Spleen (tissue), 11 donors: ENCODE data around the gene DUSP2. TPM values are rescaled to one million over a fixed set of nuclear protein-coding genes. Genes with fewer than 3 reads are reported as not detected.

Source experiments
- DNase-seq: peaks from one replicate; pipeline ENCODE4 v3.0.0-alpha.2; 2020
- H3K27ac ChIP-seq, 8 donors: fragments of 200-600 bp; sonication (generic) in 7 of 8; 1 replicate in 4 of 8; 2 replicates in 4 of 8; pipeline versions ENCODE4 v1.5.0 to v1.8.0; 2016 to 2021; ENCODE audit warnings: inconsistent platforms in 4 of 8, mild to moderate bottlenecking in 4 of 8, moderate library complexity in 1 of 8
- H3K27me3 ChIP-seq, 7 donors: fragments of 200-600 bp; sonication (generic) in 6 of 7; replicated peaks in 1 of 7; 1 replicate in 4 of 7; 2 replicates in 3 of 7; pipeline versions ENCODE4 v1.5.0 to v1.8.0; 2016 to 2021; ENCODE audit warnings: inconsistent platforms in 3 of 7, mild to moderate bottlenecking in 1 of 7
- H3K36me3 ChIP-seq, 6 donors: fragments of 200-600 bp; sonication (generic) in 5 of 6; 1 replicate in 4 of 6; 2 replicates in 2 of 6; pipeline versions ENCODE4 v1.5.0 to v1.8.0; 2016 to 2021; ENCODE audit warnings: inconsistent platforms in 2 of 6
- H3K4me1 ChIP-seq, 6 donors: fragments of 200-600 bp; sonication (generic) in 5 of 6; 1 replicate in 3 of 6; 2 replicates in 3 of 6; pipeline versions ENCODE4 v1.5.0 to v1.8.0; 2016 to 2021; ENCODE audit warnings: inconsistent platforms in 3 of 6
- H3K4me3 ChIP-seq, 8 donors: fragments of 200-600 bp; sonication (generic) in 7 of 8; 1 replicate in 4 of 8; 2 replicates in 4 of 8; pipeline versions ENCODE4 v1.5.0 to v1.8.0; 2016 to 2021; ENCODE audit warnings: inconsistent platforms in 4 of 8, mild to moderate bottlenecking in 4 of 8, moderate library complexity in 2 of 8
- H3K9me3 ChIP-seq, 8 donors: fragments of 200-600 bp; sonication (generic) in 7 of 8; 1 replicate in 4 of 8; 2 replicates in 4 of 8; pipeline versions ENCODE4 v1.5.0 to v1.8.0; 2016 to 2021; ENCODE audit warnings: inconsistent platforms in 4 of 8
- POLR2A ChIP-seq, 3 donors: fragments of 450-650 bp; IDR thresholded peaks; one replicate each; pipeline ENCODE4 v1.5.1; 2017; ENCODE audit warnings: antibody characterized with exemption in 3 of 3, mild to moderate bottlenecking in 1 of 3
- POLR2AphosphoS5 ChIP-seq, 3 donors: sonication (generic); formaldehyde crosslinking; IDR thresholded peaks; one replicate each; pipeline ENCODE4 v1.5.1; 2017; ENCODE audit warnings: antibody characterized with exemption in 3 of 3
- WGBS, 5 donors: extraction: QIAGEN DNeasy Blood & Tissue Kit in 3 of 5; methylation state at CpG; one replicate each; pipeline versions ENCODE4 v1.1.5 to v1.1.7; 2013 to 2018; 5-methylcytosine and 5-hydroxymethylcytosine counted together
- intact Hi-C: fragments of 100-400 bp; cut with DNase I; formaldehyde crosslinking; loops from one replicate; pipeline ENCODE4 v1.15.0; 2023; ENCODE audit warnings: low total_unique reads
- polyA plus RNA-seq, 3 donors: library from polyadenylated mRNA; stranded (reverse); fragments of 200-250 nt; gene quantifications; one replicate each; pipeline ENCODE4 v1.2.1, GENCODE V29; 2013
- total RNA-seq, 7 donors: library from RNA; depleted of rRNA in 3 of 7; stranded (reverse); fragments of >200 nt in 3 of 7; fragmentation: NEBNext Ultra II Directional in 4 of 7; extraction: Animal tissue kit (Norgen Biotek cat#: 25700) in 4 of 7; gene quantifications; one replicate each; pipeline versions ENCODE4 v1.1.0 to v1.2.1, GENCODE V29; 2016 to 2021
- TF ChIP-seq, protein P1 (sequence below), 11 experiments: fragments of 200-600 bp in 7 of 11; fragments of 450-650 bp in 4 of 11; sonication (generic) in 4 of 11; IDR thresholded peaks in 8 of 11; conservative IDR thresholded peaks in 3 of 11; 1 replicate in 7 of 11; 2 replicates in 4 of 11; pipeline versions ENCODE4 v1.4.0 to v1.8.0; 2016 to 2021; ENCODE audit warnings: antibody characterized with exemption in 11 of 11, inconsistent platforms in 4 of 11, mild to moderate bottlenecking in 1 of 11
- donor health status: healthy with polysubstance abuse.
- donor health status: DM: no; HTN: no; CAD: no; lungs with moderate emphysema.
- donor health status: DM: no; HTN: no; CAD: no.
- donor health status: Bipolar disorder and iron deficiency.
- donor health status: healthy.
- donor health status: DM: no; HTN: no; CAD: no.
- donor health status: DM: yes; HTN: yes; CAD: no.

DUSP2 gene
- total and polyA plus RNA-seq, 10 donors, result 24.2 to 88.0 (median 46.3) TPM

DNA sequence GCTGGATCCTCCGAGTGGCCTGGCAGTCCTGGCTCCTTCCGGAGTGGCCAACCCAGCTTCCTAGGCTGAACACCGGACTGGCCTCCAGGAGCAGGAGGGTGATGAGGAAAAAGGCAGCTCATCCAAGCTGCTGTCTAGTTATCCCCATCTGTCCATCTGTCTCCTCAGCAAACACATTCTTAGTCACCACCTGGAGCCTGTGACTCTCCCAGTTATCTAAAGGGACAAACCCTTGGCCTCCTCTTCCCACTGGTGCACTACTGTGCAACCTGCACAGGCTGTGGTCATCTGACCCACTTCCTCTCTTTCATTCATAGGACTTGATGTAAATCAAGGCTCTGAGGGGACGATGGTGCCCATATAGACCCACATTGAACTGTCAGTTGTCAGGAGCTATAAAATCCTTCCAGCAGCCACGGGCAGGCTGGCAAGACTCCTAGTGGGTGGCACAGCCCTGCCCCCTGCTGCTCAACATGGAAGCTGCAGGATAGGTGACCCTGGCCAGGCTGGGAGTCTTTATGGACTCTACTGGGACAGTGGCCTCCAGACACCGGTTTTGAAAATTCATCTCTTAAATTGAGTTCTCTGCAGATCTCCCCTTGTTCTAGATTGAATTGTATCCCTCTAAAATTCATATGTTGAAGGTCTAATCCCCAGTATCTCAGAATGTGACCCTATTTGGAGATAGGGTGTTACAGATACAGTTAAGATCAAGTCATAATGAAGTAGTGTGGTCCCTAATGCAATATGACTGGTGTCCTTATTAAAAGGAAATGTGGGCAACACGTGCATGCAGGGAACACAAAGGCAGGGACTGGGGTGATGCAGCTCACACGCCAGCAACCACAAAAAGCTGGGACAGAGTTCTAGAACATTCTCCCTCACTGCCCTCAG lies 29.3 kb upstream of the DUSP2 start:
- DNase-seq, result peak; percentile 94
- no peak overlapping the region for H3K27ac ChIP-seq
- H3K27me3 ChIP-seq, result no peaks in the 10 kb centered on the region
- H3K9me3 ChIP-seq, result peaks cover 0 to 7% (median 0%) of the 10 kb centered on the region in 8 donors
- no peaks in the 10 kb centered on the region for H3K36me3 ChIP-seq
- H3K4me3 ChIP-seq, result no peak overlapping the region
- 45 to 52% (median 48%) methylated on average over 8 of the region's 8 CpGs for WGBS, 5 donors
- H3K4me1 ChIP-seq, result peaks cover 0 to 11% (median 5%) of the 10 kb centered on the region in 6 donors
- TF ChIP-seq, protein P1, sequence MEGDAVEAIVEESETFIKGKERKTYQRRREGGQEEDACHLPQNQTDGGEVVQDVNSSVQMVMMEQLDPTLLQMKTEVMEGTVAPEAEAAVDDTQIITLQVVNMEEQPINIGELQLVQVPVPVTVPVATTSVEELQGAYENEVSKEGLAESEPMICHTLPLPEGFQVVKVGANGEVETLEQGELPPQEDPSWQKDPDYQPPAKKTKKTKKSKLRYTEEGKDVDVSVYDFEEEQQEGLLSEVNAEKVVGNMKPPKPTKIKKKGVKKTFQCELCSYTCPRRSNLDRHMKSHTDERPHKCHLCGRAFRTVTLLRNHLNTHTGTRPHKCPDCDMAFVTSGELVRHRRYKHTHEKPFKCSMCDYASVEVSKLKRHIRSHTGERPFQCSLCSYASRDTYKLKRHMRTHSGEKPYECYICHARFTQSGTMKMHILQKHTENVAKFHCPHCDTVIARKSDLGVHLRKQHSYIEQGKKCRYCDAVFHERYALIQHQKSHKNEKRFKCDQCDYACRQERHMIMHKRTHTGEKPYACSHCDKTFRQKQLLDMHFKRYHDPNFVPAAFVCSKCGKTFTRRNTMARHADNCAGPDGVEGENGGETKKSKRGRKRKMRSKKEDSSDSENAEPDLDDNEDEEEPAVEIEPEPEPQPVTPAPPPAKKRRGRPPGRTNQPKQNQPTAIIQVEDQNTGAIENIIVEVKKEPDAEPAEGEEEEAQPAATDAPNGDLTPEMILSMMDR (IDR thresholded peaks at IDR 0.05 in 8 of 11, conservative IDR thresholded peaks at IDR 0.05 in 3 of 11), result peak; percentile 81 to 97 (median 95)
- TF ChIP-seq POLR2AphosphoS5 (IDR thresholded peaks at IDR 0.05) (peak in 2 of 3 donors; percentile 63 to 80), POLR2A (IDR thresholded peaks at IDR 0.05) (no peak)
- intact Hi-C loops, result no loop called here

DNA sequence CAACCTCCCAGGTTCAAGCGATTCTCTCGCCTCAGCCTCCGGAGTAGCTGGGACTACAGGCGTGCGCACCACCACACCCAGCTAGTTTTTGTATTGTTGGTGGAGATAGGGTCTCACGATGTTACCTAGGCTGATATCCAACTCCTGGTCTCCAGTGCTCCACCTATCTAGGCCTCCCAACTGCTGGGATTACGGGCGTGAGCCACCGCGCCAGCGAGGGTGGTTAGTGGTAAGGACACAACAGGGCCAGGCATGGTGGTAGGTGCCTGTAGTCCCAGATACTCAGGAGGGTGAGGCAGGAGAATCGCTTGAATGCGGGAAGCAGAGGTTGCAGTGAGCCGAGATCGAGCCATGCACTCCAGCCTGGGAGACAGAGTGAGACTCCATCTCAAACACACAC lies 26.6 kb upstream of the DUSP2 start:
- Histone ChIP-seq H3K27ac (no peak overlapping the region), H3K27me3 (no peaks in the 10 kb centered on the region), H3K4me1 (peaks cover 0 to 11% (median 5%) of the 10 kb centered on the region in 6 donors), H3K9me3 (peaks cover 0 to 7% (median 0%) of the 10 kb centered on the region in 8 donors), H3K4me3 (no peak overlapping the region), H3K36me3 (no peaks in the 10 kb centered on the region)
- DNase-seq, result no peak
- intact Hi-C loops, result no loop called here
- WGBS, 5 donors, result 91 to 96% (median 95%) methylated on average over 15 of the region's 15 CpGs
- TF ChIP-seq POLR2AphosphoS5 (IDR thresholded peaks at IDR 0.05) (no peak), POLR2A (IDR thresholded peaks at IDR 0.05) (no peak)
- TF ChIP-seq, protein P1 (IDR thresholded peaks at IDR 0.05 in 8 of 11, conservative IDR thresholded peaks at IDR 0.05 in 3 of 11), result no peak

DNA sequence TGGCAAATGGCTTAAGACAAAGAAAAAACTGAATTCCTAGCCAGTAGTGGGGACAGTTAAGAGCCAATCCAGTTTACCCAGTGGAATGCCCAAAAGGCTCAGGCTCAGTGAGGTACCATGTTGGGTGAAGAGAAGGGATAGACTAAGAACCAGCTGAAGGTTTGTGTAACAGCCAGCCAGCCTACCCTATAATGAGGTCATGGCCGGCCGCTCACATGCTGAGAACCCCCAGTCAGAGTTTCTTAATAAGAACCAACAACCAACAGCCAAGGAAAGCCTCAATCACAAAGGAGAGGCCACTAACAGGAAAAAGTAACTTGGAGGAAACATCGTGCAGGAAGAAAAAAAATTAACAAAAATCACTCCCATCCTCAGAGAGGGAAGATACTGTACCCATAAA lies 25.4 kb upstream of the DUSP2 start:
- Histone ChIP-seq H3K4me1 (peaks cover 0 to 12% (median 5%) of the 10 kb centered on the region in 6 donors), H3K9me3 (peaks cover 0 to 7% (median 0%) of the 10 kb centered on the region in 8 donors), H3K4me3 (no peak overlapping the region), H3K36me3 (no peaks in the 10 kb centered on the region), H3K27ac (no peak overlapping the region), H3K27me3 (no peaks in the 10 kb centered on the region)
- WGBS, 5 donors, result 84 to 94% (median 94%) methylated on average over 3 of the region's 3 CpGs
- TF ChIP-seq POLR2AphosphoS5 (IDR thresholded peaks at IDR 0.05) (no peak), POLR2A (IDR thresholded peaks at IDR 0.05) (no peak)
- TF ChIP-seq, protein P1 (IDR thresholded peaks at IDR 0.05 in 8 of 11, conservative IDR thresholded peaks at IDR 0.05 in 3 of 11), result no peak
- DNase-seq, result no peak
- intact Hi-C loops, result no loop called here

DNA sequence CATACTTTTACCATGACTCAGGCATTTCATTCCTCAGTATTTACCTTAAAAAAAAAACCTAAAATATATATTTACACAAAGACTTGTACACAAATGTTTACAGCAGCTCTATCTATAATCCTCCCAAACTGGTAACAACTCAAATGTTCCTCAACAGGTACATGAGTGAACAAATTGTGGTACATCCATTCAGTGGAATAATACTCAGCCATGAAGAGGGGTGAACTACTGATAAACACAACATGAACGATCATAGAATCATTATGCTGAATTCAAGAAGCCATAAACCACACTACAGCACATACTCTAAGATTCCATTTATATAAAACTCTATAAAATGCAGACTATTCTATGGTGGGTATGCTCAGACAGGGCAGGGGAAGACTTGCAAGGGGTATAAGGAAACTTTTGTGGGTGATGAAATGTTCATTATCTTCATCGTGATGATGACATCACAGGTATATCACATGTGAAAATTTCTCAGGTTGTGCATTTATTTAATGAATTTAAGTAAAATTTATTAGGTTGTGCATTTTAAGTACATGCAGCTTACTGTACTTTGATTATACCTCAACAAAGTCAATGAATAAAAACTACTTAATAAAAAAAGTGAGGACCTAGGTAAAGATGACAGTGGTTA lies 24.7 kb upstream of the DUSP2 start:
- TF ChIP-seq POLR2A (IDR thresholded peaks at IDR 0.05) (no peak), POLR2AphosphoS5 (IDR thresholded peaks at IDR 0.05) (no peak)
- TF ChIP-seq, protein P1 (IDR thresholded peaks at IDR 0.05 in 8 of 11, conservative IDR thresholded peaks at IDR 0.05 in 3 of 11), result no peak
- peaks cover 0 to 7% (median 0%) of the 10 kb centered on the region in 8 donors for H3K9me3 ChIP-seq
- no peak overlapping the region for H3K27ac ChIP-seq
- no peaks in the 10 kb centered on the region for H3K27me3 ChIP-seq
- WGBS, 5 donors, result 86 to 94% (median 91%) methylated on average over 2 of the region's 2 CpGs
- no peak for DNase-seq
- intact Hi-C loops, result no loop called here
- H3K4me1 ChIP-seq, result peaks cover 0 to 19% (median 8%) of the 10 kb centered on the region in 6 donors
- no peaks in the 10 kb centered on the region for H3K36me3 ChIP-seq
- no peak overlapping the region for H3K4me3 ChIP-seq
